ENCODE measurements around the gene TMEM163. TPM values are rescaled to one million over a fixed set of nuclear protein-coding genes. Genes with fewer than 3 reads are reported as not detected.

The TMEM163 gene
- total RNA-seq, 1 donor from 2014 or later: 0.18 TPM

GRCh38 chr2:134504586-134505336 is 214.0 kb downstream of the TMEM163 start:
- H3K9me3 ChIP-seq (ENCODE audit: insufficient read depth, low read depth, low read length): no peaks in the 10 kb centered on the region
- H3K4me1 Mint-ChIP-seq (ENCODE audit: low read depth, unreplicated experiment): no peaks in the 10 kb centered on the region
- H3K4me2 ChIP-seq (ENCODE audit: low read length): no peak overlapping the region
- no peaks in the 10 kb centered on the region for H3K36me3 ChIP-seq (ENCODE audit: insufficient read depth, low read length)
- H3K9me3 Mint-ChIP-seq (ENCODE audit: unreplicated experiment): peaks cover 3% of the 10 kb centered on the region
- no peak overlapping the region for H2AFZ ChIP-seq (ENCODE audit: low read depth, low read length)
- TF ChIP-seq, protein P1, sequence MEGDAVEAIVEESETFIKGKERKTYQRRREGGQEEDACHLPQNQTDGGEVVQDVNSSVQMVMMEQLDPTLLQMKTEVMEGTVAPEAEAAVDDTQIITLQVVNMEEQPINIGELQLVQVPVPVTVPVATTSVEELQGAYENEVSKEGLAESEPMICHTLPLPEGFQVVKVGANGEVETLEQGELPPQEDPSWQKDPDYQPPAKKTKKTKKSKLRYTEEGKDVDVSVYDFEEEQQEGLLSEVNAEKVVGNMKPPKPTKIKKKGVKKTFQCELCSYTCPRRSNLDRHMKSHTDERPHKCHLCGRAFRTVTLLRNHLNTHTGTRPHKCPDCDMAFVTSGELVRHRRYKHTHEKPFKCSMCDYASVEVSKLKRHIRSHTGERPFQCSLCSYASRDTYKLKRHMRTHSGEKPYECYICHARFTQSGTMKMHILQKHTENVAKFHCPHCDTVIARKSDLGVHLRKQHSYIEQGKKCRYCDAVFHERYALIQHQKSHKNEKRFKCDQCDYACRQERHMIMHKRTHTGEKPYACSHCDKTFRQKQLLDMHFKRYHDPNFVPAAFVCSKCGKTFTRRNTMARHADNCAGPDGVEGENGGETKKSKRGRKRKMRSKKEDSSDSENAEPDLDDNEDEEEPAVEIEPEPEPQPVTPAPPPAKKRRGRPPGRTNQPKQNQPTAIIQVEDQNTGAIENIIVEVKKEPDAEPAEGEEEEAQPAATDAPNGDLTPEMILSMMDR (IDR thresholded peaks at IDR 0.05; ENCODE audit: insufficient read depth, low read depth, low read length): no peak
- no peak for TF ChIP-seq EZH2 (IDR thresholded peaks at IDR 0.05; ENCODE audit: insufficient read depth, low read length)
- H3K27me3 ChIP-seq (ENCODE audit: insufficient read depth, low read length): peaks cover 2% of the 10 kb centered on the region
- no peaks in the 10 kb centered on the region for H3K36me3 Mint-ChIP-seq (ENCODE audit: low read depth, unreplicated experiment)
- H4K20me1 ChIP-seq (ENCODE audit: insufficient read depth, low read length): no peaks in the 10 kb centered on the region
- no peak for FAIRE-seq
- no peak overlapping the region for H3K4me3 Mint-ChIP-seq (ENCODE audit: unreplicated experiment)
- no peak for DNase-seq (ENCODE audit: low read depth)
- H3K9ac ChIP-seq (ENCODE audit: low read length): no peak overlapping the region
- no peak overlapping the region for H3K27ac Mint-ChIP-seq (ENCODE audit: unreplicated experiment)
- H3K79me2 ChIP-seq (ENCODE audit: insufficient read depth, low read length): no peaks in the 10 kb centered on the region
- no peaks in the 10 kb centered on the region for H3K4me1 ChIP-seq (ENCODE audit: insufficient read depth, low read length)
- no peak overlapping the region for H3K4me3 ChIP-seq (ENCODE audit: insufficient read depth, low read depth, low read length)
- no peaks in the 10 kb centered on the region for H3K27me3 Mint-ChIP-seq (ENCODE audit: low read depth, unreplicated experiment)
- no peak overlapping the region for H3K27ac ChIP-seq (ENCODE audit: low read depth, low read length)

DNA sequence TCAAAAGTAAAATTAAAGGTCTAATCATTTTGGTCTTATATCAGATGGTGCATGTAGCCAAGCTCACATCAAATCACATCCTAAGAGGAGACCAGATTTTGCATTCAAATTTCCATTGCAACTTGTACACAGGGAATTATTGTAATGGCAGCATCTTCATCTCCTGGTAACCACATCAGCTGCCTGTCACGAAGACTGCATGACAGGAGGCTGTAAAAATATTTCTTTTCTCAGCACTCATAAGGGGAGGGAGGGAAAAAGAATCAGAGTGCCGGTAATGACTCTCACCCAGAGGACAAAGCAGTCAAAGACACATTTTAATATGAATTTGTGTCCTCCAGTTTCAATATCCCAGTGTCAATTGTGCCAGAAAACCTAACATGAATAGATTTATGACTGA is 216.7 kb downstream of the TMEM163 start:
- Mint-ChIP-seq H3K4me1 (ENCODE audit: low read depth, unreplicated experiment) (no peaks in the 10 kb centered on the region), H3K4me3 (ENCODE audit: unreplicated experiment) (no peak overlapping the region), H3K9me3 (ENCODE audit: unreplicated experiment) (peaks cover 3% of the 10 kb centered on the region), H3K27ac (ENCODE audit: unreplicated experiment) (no peak overlapping the region), H3K36me3 (ENCODE audit: low read depth, unreplicated experiment) (no peaks in the 10 kb centered on the region), H3K27me3 (ENCODE audit: low read depth, unreplicated experiment) (no peaks in the 10 kb centered on the region)
- Histone ChIP-seq H4K20me1 (ENCODE audit: insufficient read depth, low read length) (no peaks in the 10 kb centered on the region), H3K9ac (ENCODE audit: low read length) (no peak overlapping the region), H3K4me3 (ENCODE audit: insufficient read depth, low read depth, low read length) (no peak overlapping the region), H3K36me3 (ENCODE audit: insufficient read depth, low read length) (no peaks in the 10 kb centered on the region), H3K9me3 (ENCODE audit: insufficient read depth, low read depth, low read length) (no peaks in the 10 kb centered on the region), H3K4me1 (ENCODE audit: insufficient read depth, low read length) (no peaks in the 10 kb centered on the region), H3K27ac (ENCODE audit: low read depth, low read length) (no peak overlapping the region), H3K79me2 (ENCODE audit: insufficient read depth, low read length) (no peaks in the 10 kb centered on the region), H3K27me3 (ENCODE audit: insufficient read depth, low read length) (peaks cover 2% of the 10 kb centered on the region), H3K4me2 (ENCODE audit: low read length) (no peak overlapping the region), H2AFZ (ENCODE audit: low read depth, low read length) (no peak overlapping the region)
- no peak for FAIRE-seq
- TF ChIP-seq, protein P1 (IDR thresholded peaks at IDR 0.05; ENCODE audit: insufficient read depth, low read depth, low read length): no peak
- TF ChIP-seq EZH2 (IDR thresholded peaks at IDR 0.05; ENCODE audit: insufficient read depth, low read length): no peak
- DNase-seq (ENCODE audit: low read depth): no peak

GRCh38 chr2:134501476-134502091 is 217.2 kb downstream of the TMEM163 start:
- no peaks in the 10 kb centered on the region for H3K4me1 Mint-ChIP-seq (ENCODE audit: low read depth, unreplicated experiment)
- H3K27me3 ChIP-seq (ENCODE audit: insufficient read depth, low read length): peaks cover 2% of the 10 kb centered on the region
- H3K9me3 Mint-ChIP-seq (ENCODE audit: unreplicated experiment): peaks cover 3% of the 10 kb centered on the region
- no peak for DNase-seq (ENCODE audit: low read depth)
- no peaks in the 10 kb centered on the region for H3K4me1 ChIP-seq (ENCODE audit: insufficient read depth, low read length)
- peaks cover 3% of the 10 kb centered on the region for H3K27me3 Mint-ChIP-seq (ENCODE audit: low read depth, unreplicated experiment)
- no peaks in the 10 kb centered on the region for H4K20me1 ChIP-seq (ENCODE audit: insufficient read depth, low read length)
- H3K36me3 Mint-ChIP-seq (ENCODE audit: low read depth, unreplicated experiment): no peaks in the 10 kb centered on the region
- H3K9ac ChIP-seq (ENCODE audit: low read length): no peak overlapping the region
- no peaks in the 10 kb centered on the region for H3K9me3 ChIP-seq (ENCODE audit: insufficient read depth, low read depth, low read length)
- H3K4me3 ChIP-seq (ENCODE audit: insufficient read depth, low read depth, low read length): no peak overlapping the region
- no peak for TF ChIP-seq EZH2 (IDR thresholded peaks at IDR 0.05; ENCODE audit: insufficient read depth, low read length)
- TF ChIP-seq, protein P1 (IDR thresholded peaks at IDR 0.05; ENCODE audit: insufficient read depth, low read depth, low read length): no peak
- H3K27ac Mint-ChIP-seq (ENCODE audit: unreplicated experiment): no peak overlapping the region
- H3K36me3 ChIP-seq (ENCODE audit: insufficient read depth, low read length): no peaks in the 10 kb centered on the region
- no peak overlapping the region for H2AFZ ChIP-seq (ENCODE audit: low read depth, low read length)
- no peak overlapping the region for H3K27ac ChIP-seq (ENCODE audit: low read depth, low read length)
- H3K79me2 ChIP-seq (ENCODE audit: insufficient read depth, low read length): no peaks in the 10 kb centered on the region
- no peak for FAIRE-seq
- H3K4me2 ChIP-seq (ENCODE audit: low read length): no peak overlapping the region
- no peak overlapping the region for H3K4me3 Mint-ChIP-seq (ENCODE audit: unreplicated experiment)

All from astrocyte (in vitro differentiated cells and primary cell).